Measurements from ENCODE around the gene ITGBL1.

The ITGBL1 gene

GRCh38 chr13:101579281-101579802 is 126.9 kb downstream of the ITGBL1 start:
- no peak overlapping the region for H3K4me3 ChIP-seq (replicated peaks; ENCODE audit: low read depth, low read length)
- DNase-seq (ENCODE audit: extremely low read depth, low read depth), result no peak
- no peak for TF ChIP-seq CTCF (IDR thresholded peaks at IDR 0.05; ENCODE audit: low read depth, low read length, missing control alignments)

GRCh38 chr13:101584331-101584730 is 131.9 kb downstream of the ITGBL1 start:
- no peak for TF ChIP-seq CTCF (IDR thresholded peaks at IDR 0.05; ENCODE audit: low read depth, low read length, missing control alignments)
- H3K4me3 ChIP-seq (replicated peaks; ENCODE audit: low read depth, low read length), result no peak overlapping the region
- no peak for DNase-seq (ENCODE audit: extremely low read depth, low read depth)

GRCh38 chr13:101590479-101590878 is 138.0 kb downstream of the ITGBL1 start:
- no peak for TF ChIP-seq CTCF (IDR thresholded peaks at IDR 0.05; ENCODE audit: low read depth, low read length, missing control alignments)
- no peak for DNase-seq (ENCODE audit: extremely low read depth, low read depth)
- H3K4me3 ChIP-seq (replicated peaks; ENCODE audit: low read depth, low read length), result no peak overlapping the region

GRCh38 chr13:101594936-101595335 is 142.5 kb downstream of the ITGBL1 start:
- no peak for DNase-seq (ENCODE audit: extremely low read depth, low read depth)
- TF ChIP-seq CTCF (IDR thresholded peaks at IDR 0.05; ENCODE audit: low read depth, low read length, missing control alignments), result no peak

GRCh38 chr13:101596803-101597202 is 144.3 kb downstream of the ITGBL1 start:
- no peak for DNase-seq (ENCODE audit: extremely low read depth, low read depth)

More at GRCh38 chr13:101594936-101595335, 142.5 kb downstream of the ITGBL1 start:
- H3K4me3 ChIP-seq (replicated peaks; ENCODE audit: low read depth, low read length), result no peak overlapping the region

GRCh38 chr13:101611491-101612475 is 159.3 kb downstream of the ITGBL1 start:
- no peak overlapping the region for H3K4me3 ChIP-seq (replicated peaks; ENCODE audit: low read depth, low read length)
- TF ChIP-seq CTCF (IDR thresholded peaks at IDR 0.05; ENCODE audit: low read depth, low read length, missing control alignments), result no peak
- no peak for DNase-seq (ENCODE audit: extremely low read depth, low read depth)

More at GRCh38 chr13:101596803-101597202, 144.3 kb downstream of the ITGBL1 start:
- H3K4me3 ChIP-seq (replicated peaks; ENCODE audit: low read depth, low read length), result no peak overlapping the region
- TF ChIP-seq CTCF (IDR thresholded peaks at IDR 0.05; ENCODE audit: low read depth, low read length, missing control alignments), result no peak

Measured in HFF-Myc (cell line).